RKO (cell line): ENCODE results near the gene FAM3C.
"Not testable (repeated sequence)": the region's sequence is repeated elsewhere in the genome, so short reads cannot be mapped to it uniquely, and the experiment has no call there.

Source experiments
- DNase-seq: peaks from one replicate; pipeline ENCODE4 v3.0.0-alpha.2; 2016; ENCODE audit warnings: low spot score

The FAM3C gene

DNA sequence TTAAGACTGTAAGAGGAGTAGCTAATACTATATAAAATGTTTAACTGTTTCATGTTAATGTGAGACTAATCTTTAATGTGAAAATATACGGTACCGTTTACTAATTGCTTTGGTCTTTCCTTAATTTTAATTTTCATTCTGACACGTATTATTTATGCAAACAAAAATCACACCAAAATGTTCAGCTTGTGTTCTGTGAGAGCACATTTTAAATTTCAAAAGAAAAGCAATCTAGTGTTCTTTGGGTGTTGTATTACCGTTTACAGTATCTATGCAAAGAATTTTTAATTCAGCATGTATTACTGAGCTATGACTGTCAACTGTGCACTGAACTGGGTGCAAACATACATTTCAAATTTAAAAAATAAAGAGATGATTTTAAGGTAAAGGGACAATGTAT is 65.1 kb downstream of the FAM3C start:
- DNase-seq = no peak

- no peak for DNase-seq
Measured at GRCh38 chr7:121330053-121330833, 65.9 kb downstream of the FAM3C start.

DNA sequence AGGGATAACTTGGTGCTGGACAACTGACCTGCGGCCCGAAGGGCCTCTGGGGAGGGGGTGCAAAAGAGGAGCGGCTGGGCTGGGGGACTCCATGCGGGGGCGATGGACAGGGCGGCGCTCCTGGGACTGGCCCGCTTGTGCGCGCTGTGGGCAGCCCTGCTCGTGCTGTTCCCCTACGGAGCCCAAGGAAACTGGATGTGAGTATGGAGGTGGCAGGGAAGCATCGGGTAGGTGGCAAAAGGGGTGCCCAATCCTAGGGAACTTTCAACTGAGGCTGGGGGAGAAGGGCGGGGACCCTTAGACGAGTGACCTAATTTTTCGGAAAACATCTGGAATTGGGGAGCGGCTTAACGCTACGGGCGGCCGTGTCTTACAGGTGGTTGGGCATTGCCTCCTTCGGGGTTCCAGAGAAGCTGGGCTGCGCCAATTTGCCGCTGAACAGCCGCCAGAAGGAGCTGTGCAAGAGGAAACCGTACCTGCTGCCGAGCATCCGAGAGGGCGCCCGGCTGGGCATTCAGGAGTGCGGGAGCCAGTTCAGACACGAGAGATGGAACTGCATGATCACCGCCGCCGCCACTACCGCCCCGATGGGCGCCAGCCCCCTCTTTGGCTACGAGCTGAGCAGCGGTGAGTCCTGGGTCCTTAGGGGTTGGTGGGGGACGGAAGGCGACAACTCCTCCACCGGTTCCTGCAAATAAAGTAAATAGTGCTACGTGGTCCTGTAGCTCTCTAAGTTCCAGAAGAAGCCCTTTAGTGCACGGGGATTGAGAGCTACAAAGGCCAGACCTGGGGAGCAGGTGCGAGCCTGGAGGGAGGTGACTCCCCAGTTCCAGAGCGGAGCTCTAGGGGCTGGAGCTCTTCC is 66.7 kb downstream of the FAM3C start:
- no peak for DNase-seq

GRCh38 chr7:121328508-121329190 is 67.5 kb downstream of the FAM3C start, which contains the start of gene WNT16:
TSS of gene WNT16 (plus strand) at chr7:121329000. CDS start at chr7:121329293, 293 bp downstream.
- no peak for DNase-seq

DNA sequence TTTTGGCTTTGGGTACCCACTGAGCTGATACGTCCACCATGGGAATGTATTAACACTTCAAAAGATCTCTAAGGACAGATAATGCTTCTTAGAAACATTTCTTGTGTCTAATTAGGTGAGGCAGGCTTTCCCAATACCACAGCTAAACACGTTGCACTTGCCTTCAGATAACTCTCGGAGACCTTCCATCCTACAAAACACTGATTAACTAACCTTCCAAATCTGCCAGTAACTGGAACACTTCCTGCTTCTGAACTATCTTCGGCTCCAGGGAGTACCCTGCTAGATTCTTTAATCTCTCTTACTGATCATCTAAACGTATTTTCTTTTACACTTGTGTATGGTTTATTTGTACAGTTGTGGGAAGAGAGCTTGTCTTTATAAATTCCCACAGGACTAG is 68.4 kb downstream of the FAM3C start:
- no peak for DNase-seq

- no peak for DNase-seq
Measured at GRCh38 chr7:121323515-121324302, 72.4 kb downstream of the FAM3C start.

DNA sequence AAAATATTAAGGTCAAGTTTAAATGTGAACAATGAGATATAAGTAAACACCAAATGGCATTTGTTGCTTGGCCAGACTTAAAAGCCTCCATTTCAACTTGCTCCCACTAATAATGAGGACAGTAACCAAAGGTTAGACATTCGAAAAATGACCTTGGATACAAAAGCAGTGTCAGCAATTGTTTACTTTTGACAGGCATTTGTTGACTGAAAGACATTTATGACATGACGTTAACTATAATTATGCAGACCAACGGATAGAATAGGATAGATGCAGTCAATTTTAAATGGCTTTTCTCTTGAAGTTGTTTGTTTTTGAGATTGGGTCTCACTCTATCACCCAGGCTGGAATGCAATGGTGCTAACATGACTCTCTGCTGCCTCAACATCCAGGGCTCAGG is 73.6 kb downstream of the FAM3C start:
- no peak for DNase-seq

DNA sequence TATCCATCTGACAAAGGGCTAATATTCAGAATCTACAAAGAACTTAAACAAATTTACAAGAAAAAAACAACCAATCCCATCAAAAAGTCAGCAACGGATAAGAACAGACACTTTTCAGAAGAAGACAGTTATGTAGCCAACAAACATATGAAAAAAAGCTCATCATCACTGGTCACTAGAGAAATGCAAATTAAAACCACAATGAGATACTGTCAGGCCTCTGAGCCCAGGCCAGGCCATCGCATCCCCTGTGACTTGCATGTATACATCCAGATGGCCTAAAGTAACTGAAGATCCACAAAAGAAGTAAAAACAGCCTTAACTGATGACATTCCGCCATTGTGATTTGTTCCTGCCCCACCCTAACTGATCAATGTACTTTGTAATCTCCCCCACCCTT is 80.9 kb downstream of the FAM3C start:
- DNase-seq = not testable (repeated sequence)

- DNase-seq = no peak
Measured at GRCh38 chr7:121313793-121314676, 82.1 kb downstream of the FAM3C start.

DNA sequence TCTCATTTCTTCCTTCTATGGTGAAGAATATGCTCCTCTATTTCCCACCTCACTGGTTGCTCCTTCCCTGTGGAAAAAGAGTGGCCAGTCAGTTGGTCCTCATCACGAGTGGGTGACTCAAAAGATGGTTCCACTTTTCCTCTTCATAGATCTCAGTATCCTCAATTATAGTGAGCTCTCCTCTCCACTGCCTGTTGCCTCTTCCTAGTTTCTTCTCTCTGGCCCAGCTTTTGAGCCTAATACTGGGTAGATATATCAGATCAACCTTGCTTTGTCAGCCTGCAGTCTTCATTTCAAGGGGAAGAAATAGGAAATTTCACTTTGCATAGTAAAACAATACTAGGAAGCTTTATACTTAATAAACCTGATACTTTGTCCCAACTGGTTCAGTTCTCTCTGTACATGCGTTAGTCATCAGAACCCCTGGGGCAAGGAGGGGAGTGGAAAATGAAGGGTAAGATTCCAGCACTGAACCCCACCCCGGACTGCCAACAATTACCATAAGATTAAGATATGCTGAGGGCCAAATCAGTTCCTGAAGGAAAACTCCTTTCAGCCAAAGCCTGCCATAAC is 82.8 kb downstream of the FAM3C start:
- DNase-seq = no peak

- DNase-seq = no peak
Measured at GRCh38 chr7:121307021-121307574, 89.0 kb downstream of the FAM3C start.

DNA sequence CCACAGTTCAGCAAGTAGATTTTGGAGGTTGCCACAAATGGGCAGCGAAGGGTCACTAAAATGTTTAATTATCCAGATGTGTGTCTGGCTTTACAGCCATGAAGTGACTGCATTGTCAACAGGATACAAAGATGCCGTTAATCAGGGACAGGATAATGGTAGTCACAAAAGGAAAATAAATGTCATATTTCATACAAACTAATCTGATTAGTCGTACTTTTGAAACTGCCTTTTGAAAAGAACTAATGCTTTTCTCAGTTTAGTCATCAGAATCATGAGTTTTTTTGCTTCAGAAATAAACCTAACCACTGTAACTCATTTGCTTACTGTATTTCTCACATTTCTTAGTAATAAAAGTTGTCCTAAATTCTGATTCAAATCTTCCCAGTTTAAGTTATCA is 89.5 kb downstream of the FAM3C start:
- DNase-seq = no peak

GRCh38 chr7:121305109-121305508 is 91.0 kb downstream of the FAM3C start:
- DNase-seq = no peak

GRCh38 chr7:121304102-121304658 is 91.9 kb downstream of the FAM3C start:
- DNase-seq = no peak

- DNase-seq = no peak
Measured at GRCh38 chr7:121303422-121304101, 92.5 kb downstream of the FAM3C start.

DNA sequence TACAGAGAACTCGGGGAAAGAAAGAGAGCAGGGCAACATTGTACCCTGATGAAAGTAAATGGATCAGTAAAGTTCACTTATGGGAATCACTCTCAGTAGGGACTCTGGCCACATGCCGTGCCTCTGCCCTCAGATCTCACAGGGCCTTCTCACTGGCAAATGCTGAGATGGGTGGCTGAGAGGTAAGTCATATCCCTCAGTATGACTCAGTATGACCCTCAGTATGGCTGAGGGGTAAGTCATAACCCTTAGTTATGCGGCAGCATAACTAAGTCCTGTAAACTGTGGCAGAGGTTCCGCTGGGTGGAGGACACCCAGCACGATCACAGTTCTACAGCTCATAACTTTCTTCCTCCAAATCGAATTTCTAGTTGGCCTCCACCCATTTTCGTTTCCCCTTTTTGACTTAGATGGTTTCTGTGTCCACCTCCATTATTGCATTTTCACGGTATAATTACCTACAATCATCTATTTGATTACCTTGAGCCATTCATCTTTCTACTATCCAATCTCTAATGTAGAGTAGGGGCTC is 93.8 kb downstream of the FAM3C start:
- peak; percentile 92 for DNase-seq

DNA sequence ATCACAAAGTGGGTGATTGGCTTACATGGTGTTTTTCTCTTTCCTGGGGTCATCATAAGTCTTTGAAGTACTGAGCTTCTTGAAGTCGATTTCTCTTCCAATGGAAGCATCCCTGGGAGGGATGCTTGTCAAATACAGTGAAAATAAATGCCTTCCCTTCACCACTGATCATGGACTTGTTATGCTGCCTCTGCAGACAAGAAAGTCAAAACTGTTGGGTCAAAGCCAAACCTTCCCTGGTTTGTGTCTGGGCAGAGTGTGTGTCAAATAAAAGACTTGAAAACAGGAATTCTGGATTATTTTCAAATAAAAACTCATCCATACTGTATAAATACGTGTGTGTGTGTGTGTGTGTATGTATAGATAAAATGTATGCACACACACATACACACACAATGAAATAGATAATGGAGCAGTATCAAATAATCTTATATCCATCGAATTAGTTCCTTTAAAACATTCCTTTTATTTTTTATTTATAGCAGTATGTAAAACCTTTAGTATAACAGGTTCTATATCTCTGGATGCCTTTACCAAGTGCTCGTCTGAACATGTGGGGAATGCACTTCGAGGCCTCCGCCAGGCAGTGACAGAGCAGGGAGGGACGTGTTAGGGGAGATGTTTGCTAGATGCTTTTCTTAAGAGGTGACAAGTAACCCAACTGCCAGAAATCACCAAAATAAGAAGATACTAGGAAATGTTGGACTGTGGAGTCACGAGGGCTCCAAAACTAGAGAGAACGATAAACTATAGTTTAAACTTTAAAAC is 94.5 kb downstream of the FAM3C start:
- no peak for DNase-seq
